K562 (cell line): Measurements from ENCODE around the gene GMDS. TPM values are rescaled to one million over a fixed set of nuclear protein-coding genes. Genes with fewer than 3 reads are reported as not detected.

ENCODE experiments used
- CBFB ChIP-seq: sonication (generic); formaldehyde crosslinking; IDR thresholded peaks from 2 replicates; pipeline ENCODE4 v1.4.0; 2020; ENCODE audit warnings: mild to moderate bottlenecking, missing genetic modification reagents
- EWSR1 ChIP-seq: fragments of 450-650 bp; IDR thresholded peaks from 2 replicates; pipeline ENCODE4 v1.6.1; 2018; ENCODE audit warnings: borderline replicate concordance, mild to moderate bottlenecking, low read depth, moderate library complexity; ENCODE audit not compliant: partially characterized antibody
- KLF16 ChIP-seq: IDR thresholded peaks from 2 replicates; pipeline ENCODE4 v1.6.1; 2016; ENCODE audit warnings: antibody characterized with exemption
- PHTF2 ChIP-seq: fragments of 250-450 bp; sonication (Bioruptor Pico); IDR thresholded peaks from 2 replicates; pipeline ENCODE4 v1.5.0; 2021; ENCODE audit warnings: mild to moderate bottlenecking
- ZHX1 ChIP-seq: fragments of 150-350 bp; conservative IDR thresholded peaks from 2 replicates; pipeline ENCODE4 v1.6.1; 2014; ENCODE audit warnings: low read length
- ZNF23 ChIP-seq: fragments of 250-450 bp; sonication (Bioruptor Pico); IDR thresholded peaks from 2 replicates; pipeline ENCODE4 v1.4.0; 2020; ENCODE audit warnings: mild to moderate bottlenecking
- ZNF253 ChIP-seq: fragments of 250-450 bp; sonication (Bioruptor Pico); conservative IDR thresholded peaks from 2 replicates; pipeline ENCODE4 v1.6.1; 2021; ENCODE audit warnings: mild to moderate bottlenecking
- ZNF639 ChIP-seq, 2 experiments: fragments of 200-800 bp in 1 of 2; sonication (Bioruptor generic) in 1 of 2; sonication (generic) in 1 of 2; formaldehyde crosslinking in 1 of 2; IDR thresholded peaks in 1 of 2; conservative IDR thresholded peaks in 1 of 2; 2 replicates each; pipeline versions ENCODE4 v1.5.0 to v1.6.1; 2016 to 2020; ENCODE audit warnings: missing compliant biosample characterization in 1 of 2, missing genetic modification characterization in 1 of 2, missing genetic modification reagents in 1 of 2
- polyA plus RNA-seq, 8 experiments: library from polyadenylated mRNA; depleted of rRNA in 4 of 8; stranded (reverse) in 5 of 8; unstranded in 3 of 8; fragments of >200 nt; fragmentation: Nextera tagmentation in 2 of 8; fragmentation: Illumina TruSeq in 1 of 8; extraction: Ambion mirVana in 2 of 8; extraction: Trizol in 1 of 8; gene quantifications; 2 replicates each; pipeline versions ENCODE4 v1.2.1 to v1.2.3, GENCODE V29; 2011 to 2014; ENCODE audit warnings: inconsistent platforms in 1 of 8, missing spikeins in 1 of 8
- total RNA-seq, 7 experiments: library from RNA; depleted of rRNA in 6 of 7; stranded (reverse); fragments of >200 nt in 6 of 7; fragmentation: Illumina TruSeq in 2 of 7; extraction: Trizol in 2 of 7; gene quantifications; 2 replicates each; pipeline versions ENCODE4 v1.2.1 to v1.2.3, GENCODE V29; 2011 to 2021; ENCODE audit warnings: low replicate concordance in 1 of 7
- TF ChIP-seq, protein P1 (sequence below): fragments of 450-650 bp; formaldehyde crosslinking; IDR thresholded peaks from 2 replicates; pipeline ENCODE4 v1.4.0; 2020; ENCODE audit warnings: mild to moderate bottlenecking, moderate library complexity

GMDS gene
- total and polyA plus RNA-seq, 9 of the 15 experiments (the other 6 are each of a cell fraction or from before 2014, with no cell fraction given): 0.48 to 31.8 (median 13.4) TPM

DNA sequence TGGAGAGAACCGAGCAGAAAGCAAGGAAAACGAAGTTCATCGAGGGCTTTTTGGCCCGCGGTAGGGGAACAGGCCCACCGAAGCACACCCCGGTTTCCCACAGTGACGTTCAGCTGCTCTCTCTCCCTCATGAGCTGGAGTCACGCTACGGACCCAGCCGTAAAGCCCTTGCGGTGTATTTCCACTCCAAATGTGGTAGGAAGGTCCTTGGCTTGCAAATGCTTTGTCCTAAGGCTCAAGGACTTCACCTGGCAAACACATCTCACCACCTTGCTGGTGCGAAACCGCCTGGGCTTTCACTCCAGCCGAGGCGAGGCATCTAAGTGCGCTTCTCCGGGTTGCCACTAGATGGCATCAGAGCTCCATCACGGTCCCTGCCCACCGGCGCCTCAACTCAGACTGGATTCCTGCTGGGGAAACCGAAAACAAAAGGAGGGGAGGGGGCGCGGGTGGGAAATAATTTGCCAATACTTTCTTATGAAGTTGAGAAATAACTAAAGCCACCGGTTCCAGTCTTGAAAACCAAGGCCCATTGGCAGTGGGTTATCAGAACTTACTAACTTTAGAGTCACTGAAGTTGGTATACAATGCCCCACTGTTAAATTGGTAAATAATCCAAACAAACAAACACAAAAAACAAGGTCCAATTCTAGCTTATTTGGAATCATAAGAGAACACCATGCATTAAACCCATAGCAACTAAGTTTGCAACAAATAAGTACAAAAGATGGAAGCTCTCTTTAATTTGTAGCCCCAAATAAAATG lies 649.1 kb downstream of the GMDS start (continued):
- no peak for TF ChIP-seq ZNF639 (CRISPR knock-in tag; conservative IDR thresholded peaks at IDR 0.05 in 1 of 2, IDR thresholded peaks at IDR 0.05 in 1 of 2)
- TF ChIP-seq CBFB (CRISPR knock-in tag): peak; percentile 42; the same call in 1 of the 2 replicates
- TF ChIP-seq EWSR1: no peak
- TF ChIP-seq ZHX1: no peak
- TF ChIP-seq, protein P1, sequence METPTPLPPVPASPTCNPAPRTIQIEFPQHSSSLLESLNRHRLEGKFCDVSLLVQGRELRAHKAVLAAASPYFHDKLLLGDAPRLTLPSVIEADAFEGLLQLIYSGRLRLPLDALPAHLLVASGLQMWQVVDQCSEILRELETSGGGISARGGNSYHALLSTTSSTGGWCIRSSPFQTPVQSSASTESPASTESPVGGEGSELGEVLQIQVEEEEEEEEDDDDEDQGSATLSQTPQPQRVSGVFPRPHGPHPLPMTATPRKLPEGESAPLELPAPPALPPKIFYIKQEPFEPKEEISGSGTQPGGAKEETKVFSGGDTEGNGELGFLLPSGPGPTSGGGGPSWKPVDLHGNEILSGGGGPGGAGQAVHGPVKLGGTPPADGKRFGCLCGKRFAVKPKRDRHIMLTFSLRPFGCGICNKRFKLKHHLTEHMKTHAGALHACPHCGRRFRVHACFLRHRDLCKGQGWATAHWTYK: no peak
- no peak for TF ChIP-seq ZNF23 (CRISPR knock-in tag)
- TF ChIP-seq PHTF2 (CRISPR knock-in tag): no peak
- TF ChIP-seq ZNF253 (CRISPR knock-in tag): no peak
- 0 out of 2 replicates have a peak, but pooled peaks have one; percentile 22 for TF ChIP-seq KLF16
- TF ChIP-seq, all 486 proteins: peak for 13
